CD14-positive monocyte (primary cell): ENCODE data around the gene ZNF83. TPM values are rescaled to one million over a fixed set of nuclear protein-coding genes. Genes with fewer than 3 reads are reported as not detected.
A peak's percentile ranks its signal among the peaks of the same experiment; 100 is the strongest.

Experiments
- DNase-seq, 3 donors: peaks; one replicate each; pipeline ENCODE4 v3.0.0-alpha.2; 2011 to 2022
- H2AFZ ChIP-seq: 2 replicates; pipeline ENCODE4 v1.6.0; 2012; ENCODE audit warnings: mild to moderate bottlenecking, low read depth, low read length, inconsistent platforms; ENCODE audit not compliant: insufficient read depth, poor library complexity, severe bottlenecking
- H3K27ac ChIP-seq, 2 donors: 1 replicate in 1 of 2; 2 replicates in 1 of 2; pipeline ENCODE4 v1.5.1; 2012 to 2013; ENCODE audit warnings: low read length in 2 of 2, control low read depth in 1 of 2, inconsistent platforms in 1 of 2, low read depth in 1 of 2, mild to moderate bottlenecking in 1 of 2
- H3K27me3 ChIP-seq, 2 donors: one replicate each; pipeline versions ENCODE4 v1.6.0 to v1.6.1; 2011 to 2013; ENCODE audit warnings: low read length in 2 of 2; ENCODE audit not compliant: control insufficient read depth in 2 of 2, insufficient read depth in 2 of 2
- H3K36me3 ChIP-seq, 2 donors: replicated peaks in 1 of 2; 1 replicate in 1 of 2; 2 replicates in 1 of 2; pipeline versions ENCODE4 v1.5.1 to v1.6.1; 2012 to 2013; ENCODE audit warnings: low read length in 2 of 2, control low read depth in 1 of 2, inconsistent platforms in 1 of 2, mild to moderate bottlenecking in 1 of 2; ENCODE audit not compliant: insufficient read depth in 2 of 2, control insufficient read depth in 1 of 2
- H3K4me1 ChIP-seq, 2 donors: 1 replicate in 1 of 2; 2 replicates in 1 of 2; pipeline versions ENCODE4 v1.5.1 to v1.6.1; 2012 to 2013; ENCODE audit warnings: low read length in 2 of 2, control low read depth in 1 of 2, inconsistent platforms in 1 of 2, mild to moderate bottlenecking in 1 of 2, moderate library complexity in 1 of 2; ENCODE audit not compliant: insufficient read depth in 2 of 2, control insufficient read depth in 1 of 2
- H3K4me2 ChIP-seq: replicated peaks from 2 replicates; pipeline ENCODE3; 2012; ENCODE audit warnings: low read length, moderate library complexity, mild to moderate bottlenecking; ENCODE audit not compliant: poor library complexity, severe bottlenecking; ENCODE audit errors: extremely low read depth
- H3K4me3 ChIP-seq, 3 experiments: fragments of 200-600 bp in 1 of 3; sonication (generic) in 1 of 3; replicated peaks in 1 of 3; 1 replicate in 2 of 3; 2 replicates in 1 of 3; pipeline ENCODE4 v1.5.1; 2011 to 2013; ENCODE audit warnings: low read length in 3 of 3, mild to moderate bottlenecking in 3 of 3, control low read depth in 2 of 3, low read depth in 2 of 3, inconsistent platforms in 1 of 3, moderate library complexity in 1 of 3
- H3K79me2 ChIP-seq: 2 replicates; pipeline ENCODE4 v1.6.0; 2012; ENCODE audit warnings: mild to moderate bottlenecking, control low read depth, inconsistent platforms, low read length, moderate library complexity; ENCODE audit not compliant: insufficient read depth
- H3K9ac ChIP-seq: 2 replicates; pipeline ENCODE4 v1.6.0; 2017; ENCODE audit warnings: low read length, mild to moderate bottlenecking; ENCODE audit not compliant: insufficient read depth, poor library complexity, severe bottlenecking
- H3K9me3 ChIP-seq, 2 donors: replicated peaks in 1 of 2; 1 replicate in 1 of 2; 2 replicates in 1 of 2; pipeline versions ENCODE4 v1.5.1 to v1.6.1; 2012 to 2013; ENCODE audit warnings: low read length in 2 of 2, control low read depth in 1 of 2; ENCODE audit not compliant: control insufficient read depth in 1 of 2, insufficient read depth in 1 of 2
- H4K20me1 ChIP-seq: 2 replicates; pipeline ENCODE4 v1.6.0; 2012; ENCODE audit warnings: mild to moderate bottlenecking, low read length, control low read depth, moderate library complexity; ENCODE audit not compliant: insufficient read depth
- H3K27ac Mint-ChIP-seq, 7 donors: one replicate each; pipeline ENCODE4 v1.8.0; 2020; ENCODE audit warnings: mild to moderate bottlenecking in 7 of 7, mixed read lengths in 7 of 7, moderate library complexity in 6 of 7, inconsistent platforms in 2 of 7
- H3K27me3 Mint-ChIP-seq, 3 donors: one replicate each; pipeline ENCODE4 v1.8.0; 2021 to 2022; ENCODE audit warnings: low read depth in 3 of 3, mild to moderate bottlenecking in 3 of 3, mixed read lengths in 3 of 3, moderate library complexity in 3 of 3, inconsistent platforms in 1 of 3
- H3K36me3 Mint-ChIP-seq, 2 donors: one replicate each; pipeline ENCODE4 v1.8.0; 2020; ENCODE audit warnings: mixed read lengths in 2 of 2, inconsistent platforms in 1 of 2, mild to moderate bottlenecking in 1 of 2
- H3K4me1 Mint-ChIP-seq: one replicate; pipeline ENCODE4 v1.8.0; 2020; ENCODE audit warnings: mild to moderate bottlenecking, mixed read lengths
- H3K4me3 Mint-ChIP-seq, 2 donors: one replicate each; pipeline ENCODE4 v1.8.0; 2020; ENCODE audit warnings: mild to moderate bottlenecking in 2 of 2, mixed read lengths in 2 of 2, moderate library complexity in 1 of 2
- H3K9me3 Mint-ChIP-seq, 7 donors: one replicate each; pipeline ENCODE4 v1.8.0; 2020 to 2022; ENCODE audit warnings: mixed read lengths in 7 of 7, mild to moderate bottlenecking in 6 of 7, moderate library complexity in 6 of 7, inconsistent platforms in 2 of 7
- CTCF ChIP-seq: fragments of 200-600 bp; IDR thresholded peaks from one replicate; pipeline ENCODE4 v1.8.0; 2022; ENCODE audit warnings: antibody characterized with exemption, mild to moderate bottlenecking
- WGBS: methylation state at CpG from one replicate; pipeline ENCODE4 v1.1.5; 2013; ENCODE audit warnings: missing lambda C conversion rate; ENCODE audit not compliant: insufficient coverage; 5-methylcytosine and 5-hydroxymethylcytosine counted together
- intact Hi-C, 2 donors: fragments of 100-400 bp; cut with micrococcal nuclease; formaldehyde crosslinking; loops; one replicate each; pipeline versions ENCODE4 v1.15.0 to v1.15.1; 2023
- polyA plus RNA-seq, 3 donors: library from polyadenylated mRNA; depleted of rRNA in 1 of 3; unstranded in 2 of 3; stranded (reverse) in 1 of 3; fragments of 300-500 nt in 2 of 3; fragments of >200 nt in 1 of 3; fragmentation: Illumina TruSeq in 2 of 3; gene quantifications; 1 replicate in 2 of 3; 2 replicates in 1 of 3; pipeline ENCODE4 v1.2.3, GENCODE V29; 2012 to 2021

Gene ZNF83
- polyA plus RNA-seq, 3 donors = 2.4 to 47.1 (median 7.2) TPM

- H3K79me2 ChIP-seq = peaks cover 60% of the 10 kb centered on the region
- H3K9me3 ChIP-seq = peaks cover 7 to 49% of the 10 kb centered on the region in 2 donors
- H3K27ac ChIP-seq = no peak overlapping the region
- Mint-ChIP-seq H3K36me3 (peaks cover 37 to 58% of the 10 kb centered on the region in 2 donors), H3K9me3 (peaks cover 3 to 71% (median 49%) of the 10 kb centered on the region in 7 donors), H3K4me3 (no peak overlapping the region), H3K27me3 (peaks cover 0 to 2% (median 0%) of the 10 kb centered on the region in 3 donors), H3K4me1 (peaks cover 7% of the 10 kb centered on the region), H3K27ac (no peak overlapping the region)
- no peak for DNase-seq
- no peak overlapping the region for H3K4me3 ChIP-seq
- H3K4me1 ChIP-seq = no peaks in the 10 kb centered on the region
- no peak overlapping the region for H2AFZ ChIP-seq
- H4K20me1 ChIP-seq = no peaks in the 10 kb centered on the region
- no peak overlapping the region for H3K9ac ChIP-seq
- H3K4me2 ChIP-seq = no peak overlapping the region
- peaks cover 0 to 29% of the 10 kb centered on the region in 2 donors for H3K36me3 ChIP-seq
- no peak for TF ChIP-seq CTCF
- intact Hi-C loops = no loop called here
- WGBS = 83% methylated on average over 1 of the region's 4 CpGs
- H3K27me3 ChIP-seq = no peaks in the 10 kb centered on the region
These were observed 34.9 kb upstream of the ZNF83 start for GRCh38 chr19:52673014-52673413.

- H3K79me2 ChIP-seq = peaks cover 52% of the 10 kb centered on the region
- Mint-ChIP-seq H3K36me3 (peaks cover 35 to 43% of the 10 kb centered on the region in 2 donors), H3K4me1 (peaks cover 6% of the 10 kb centered on the region), H3K4me3 (no peak overlapping the region), H3K9me3 (peaks cover 2 to 76% (median 44%) of the 10 kb centered on the region in 7 donors), H3K27ac (peak overlapping the region in 1 of 7 donors; percentile 2), H3K27me3 (peaks cover 0 to 2% (median 0%) of the 10 kb centered on the region in 3 donors)
- no peak for DNase-seq
- H3K4me2 ChIP-seq = no peak overlapping the region
- no peaks in the 10 kb centered on the region for H4K20me1 ChIP-seq
- H3K27me3 ChIP-seq = no peaks in the 10 kb centered on the region
- peaks cover 2 to 38% of the 10 kb centered on the region in 2 donors for H3K36me3 ChIP-seq
- WGBS = 100% methylated on average over 2 of the region's 4 CpGs
- TF ChIP-seq CTCF = no peak
- no peak overlapping the region for H2AFZ ChIP-seq
- H3K27ac ChIP-seq = no peak overlapping the region
- no peak overlapping the region for H3K4me3 ChIP-seq
- peaks cover 0 to 35% of the 10 kb centered on the region in 2 donors for H3K9me3 ChIP-seq
- intact Hi-C loops = no loop called here
- H3K4me1 ChIP-seq = no peaks in the 10 kb centered on the region
- no peak overlapping the region for H3K9ac ChIP-seq
These were observed 31.9 kb upstream of the ZNF83 start for GRCh38 chr19:52670046-52670445.
